ENCODE results near the gene RNF220. TPM values are rescaled to one million over a fixed set of nuclear protein-coding genes. Genes with fewer than 3 reads are reported as not detected.

The RNF220 gene
- total RNA-seq, 1 donor from 2014 or later, result 47.1 TPM

DNA sequence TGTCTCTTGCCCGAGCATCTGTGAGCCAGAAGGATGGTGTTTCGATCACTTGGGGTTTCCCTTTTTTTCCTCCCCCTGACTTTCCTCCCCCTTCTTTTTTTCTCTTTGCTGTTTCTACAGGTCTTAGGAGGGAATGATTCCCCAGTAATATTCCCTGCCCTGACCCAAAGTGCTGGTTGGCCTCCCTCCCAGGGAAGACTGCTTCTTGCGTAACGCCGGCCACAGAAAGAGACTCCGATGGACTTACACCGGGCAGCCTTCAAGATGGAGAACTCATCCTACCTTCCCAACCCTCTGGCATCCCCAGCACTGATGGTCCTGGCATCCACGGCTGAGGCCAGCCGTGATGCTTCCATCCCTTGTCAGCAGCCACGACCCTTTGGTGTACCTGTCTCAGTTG is 6.8 kb downstream of the RNF220 start:
- H3K4me3 Mint-ChIP-seq (ENCODE audit: unreplicated experiment), result no peak overlapping the region
- H3K36me3 ChIP-seq (ENCODE audit: insufficient read depth, low read length), result no peaks in the 10 kb centered on the region
- FAIRE-seq, result no peak
- H3K27ac Mint-ChIP-seq (ENCODE audit: unreplicated experiment), result no peak overlapping the region
- H3K9me3 ChIP-seq (ENCODE audit: insufficient read depth, low read depth, low read length), result no peaks in the 10 kb centered on the region
- H3K4me1 Mint-ChIP-seq (ENCODE audit: low read depth, unreplicated experiment), result peaks cover 7% of the 10 kb centered on the region
- DNase-seq (ENCODE audit: low read depth), result no peak
- no peak overlapping the region for H3K27ac ChIP-seq (ENCODE audit: low read depth, low read length)
- H3K79me2 ChIP-seq (ENCODE audit: insufficient read depth, low read length), result peaks cover 2% of the 10 kb centered on the region
- no peaks in the 10 kb centered on the region for H3K9me3 Mint-ChIP-seq (ENCODE audit: unreplicated experiment)
- TF ChIP-seq EZH2 (IDR thresholded peaks at IDR 0.05; ENCODE audit: insufficient read depth, low read length), result no peak
- TF ChIP-seq, protein P1, sequence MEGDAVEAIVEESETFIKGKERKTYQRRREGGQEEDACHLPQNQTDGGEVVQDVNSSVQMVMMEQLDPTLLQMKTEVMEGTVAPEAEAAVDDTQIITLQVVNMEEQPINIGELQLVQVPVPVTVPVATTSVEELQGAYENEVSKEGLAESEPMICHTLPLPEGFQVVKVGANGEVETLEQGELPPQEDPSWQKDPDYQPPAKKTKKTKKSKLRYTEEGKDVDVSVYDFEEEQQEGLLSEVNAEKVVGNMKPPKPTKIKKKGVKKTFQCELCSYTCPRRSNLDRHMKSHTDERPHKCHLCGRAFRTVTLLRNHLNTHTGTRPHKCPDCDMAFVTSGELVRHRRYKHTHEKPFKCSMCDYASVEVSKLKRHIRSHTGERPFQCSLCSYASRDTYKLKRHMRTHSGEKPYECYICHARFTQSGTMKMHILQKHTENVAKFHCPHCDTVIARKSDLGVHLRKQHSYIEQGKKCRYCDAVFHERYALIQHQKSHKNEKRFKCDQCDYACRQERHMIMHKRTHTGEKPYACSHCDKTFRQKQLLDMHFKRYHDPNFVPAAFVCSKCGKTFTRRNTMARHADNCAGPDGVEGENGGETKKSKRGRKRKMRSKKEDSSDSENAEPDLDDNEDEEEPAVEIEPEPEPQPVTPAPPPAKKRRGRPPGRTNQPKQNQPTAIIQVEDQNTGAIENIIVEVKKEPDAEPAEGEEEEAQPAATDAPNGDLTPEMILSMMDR (IDR thresholded peaks at IDR 0.05; ENCODE audit: insufficient read depth, low read depth, low read length), result no peak
- H3K27me3 Mint-ChIP-seq (ENCODE audit: low read depth, unreplicated experiment), result peaks cover 32% of the 10 kb centered on the region
- H3K4me3 ChIP-seq (ENCODE audit: insufficient read depth, low read depth, low read length), result no peak overlapping the region
- H3K4me2 ChIP-seq (ENCODE audit: low read length), result no peak overlapping the region
- H4K20me1 ChIP-seq (ENCODE audit: insufficient read depth, low read length), result peaks cover 15% of the 10 kb centered on the region
- H3K27me3 ChIP-seq (ENCODE audit: insufficient read depth, low read length), result peaks cover 96% of the 10 kb centered on the region
- no peaks in the 10 kb centered on the region for H3K4me1 ChIP-seq (ENCODE audit: insufficient read depth, low read length)
- H3K9ac ChIP-seq (ENCODE audit: low read length), result no peak overlapping the region
- peaks cover 6% of the 10 kb centered on the region for H3K36me3 Mint-ChIP-seq (ENCODE audit: low read depth, unreplicated experiment)
- H2AFZ ChIP-seq (ENCODE audit: low read depth, low read length), result no peak overlapping the region

DNA sequence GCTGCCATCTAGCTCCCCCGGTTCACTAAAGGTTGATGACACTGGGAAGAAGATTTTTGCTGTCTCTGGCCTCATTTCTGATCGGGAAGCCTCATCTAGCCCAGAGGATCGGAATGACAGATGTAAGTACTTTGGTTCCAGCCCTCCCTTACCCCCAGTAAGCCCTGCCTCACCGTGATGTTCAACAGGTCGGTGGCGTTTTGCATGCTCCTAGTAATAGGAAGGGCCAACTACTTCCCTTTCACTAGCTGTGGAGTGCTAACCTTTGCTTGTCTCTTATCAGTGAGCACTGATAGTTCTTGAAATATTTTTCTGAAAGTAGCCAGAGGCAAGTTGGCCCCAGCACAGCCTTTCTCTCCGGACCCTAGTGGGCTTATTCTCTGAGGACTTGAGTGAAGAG is 7.5 kb downstream of the RNF220 start:
- Mint-ChIP-seq H3K36me3 (ENCODE audit: low read depth, unreplicated experiment) (peaks cover 6% of the 10 kb centered on the region), H3K27me3 (ENCODE audit: low read depth, unreplicated experiment) (peaks cover 36% of the 10 kb centered on the region), H3K4me3 (ENCODE audit: unreplicated experiment) (no peak overlapping the region), H3K4me1 (ENCODE audit: low read depth, unreplicated experiment) (peaks cover 7% of the 10 kb centered on the region), H3K27ac (ENCODE audit: unreplicated experiment) (no peak overlapping the region), H3K9me3 (ENCODE audit: unreplicated experiment) (no peaks in the 10 kb centered on the region)
- no peak for FAIRE-seq
- Histone ChIP-seq H3K27me3 (ENCODE audit: insufficient read depth, low read length) (peaks cover 93% of the 10 kb centered on the region), H3K9me3 (ENCODE audit: insufficient read depth, low read depth, low read length) (no peaks in the 10 kb centered on the region), H3K4me1 (ENCODE audit: insufficient read depth, low read length) (no peaks in the 10 kb centered on the region), H4K20me1 (ENCODE audit: insufficient read depth, low read length) (peaks cover 15% of the 10 kb centered on the region), H3K4me2 (ENCODE audit: low read length) (no peak overlapping the region), H3K36me3 (ENCODE audit: insufficient read depth, low read length) (no peaks in the 10 kb centered on the region), H2AFZ (ENCODE audit: low read depth, low read length) (no peak overlapping the region), H3K9ac (ENCODE audit: low read length) (no peak overlapping the region), H3K4me3 (ENCODE audit: insufficient read depth, low read depth, low read length) (no peak overlapping the region), H3K79me2 (ENCODE audit: insufficient read depth, low read length) (peaks cover 2% of the 10 kb centered on the region), H3K27ac (ENCODE audit: low read depth, low read length) (no peak overlapping the region)
- TF ChIP-seq EZH2 (IDR thresholded peaks at IDR 0.05; ENCODE audit: insufficient read depth, low read length), result no peak
- TF ChIP-seq, protein P1 (IDR thresholded peaks at IDR 0.05; ENCODE audit: insufficient read depth, low read depth, low read length), result no peak
- no peak for DNase-seq (ENCODE audit: low read depth)

DNA sequence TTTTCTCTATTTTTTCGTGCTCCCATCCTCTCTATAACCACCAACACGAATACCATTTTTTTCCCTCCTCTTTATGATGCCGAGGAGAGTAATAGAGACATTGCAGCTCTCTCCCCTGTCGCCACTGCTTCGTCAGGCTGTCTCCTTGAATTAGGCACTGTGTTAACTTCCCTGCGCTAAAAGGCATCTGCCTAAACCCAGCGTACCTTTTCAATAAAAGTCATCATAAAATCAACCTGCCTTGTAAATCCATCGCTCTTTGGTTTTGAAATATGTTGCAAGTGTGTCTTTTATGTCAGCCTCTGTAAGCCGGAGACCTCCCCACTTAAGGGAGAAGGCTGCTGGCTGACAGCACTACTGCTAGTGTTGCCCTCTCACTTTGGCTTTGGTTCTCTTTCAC is 8.7 kb downstream of the RNF220 start:
- Mint-ChIP-seq H3K4me3 (ENCODE audit: unreplicated experiment) (no peak overlapping the region), H3K36me3 (ENCODE audit: low read depth, unreplicated experiment) (peaks cover 6% of the 10 kb centered on the region), H3K4me1 (ENCODE audit: low read depth, unreplicated experiment) (peaks cover 4% of the 10 kb centered on the region), H3K27me3 (ENCODE audit: low read depth, unreplicated experiment) (peaks cover 29% of the 10 kb centered on the region), H3K27ac (ENCODE audit: unreplicated experiment) (no peak overlapping the region), H3K9me3 (ENCODE audit: unreplicated experiment) (no peaks in the 10 kb centered on the region)
- Histone ChIP-seq H3K27me3 (ENCODE audit: insufficient read depth, low read length) (peaks cover 89% of the 10 kb centered on the region), H3K4me3 (ENCODE audit: insufficient read depth, low read depth, low read length) (no peak overlapping the region), H3K9me3 (ENCODE audit: insufficient read depth, low read depth, low read length) (no peaks in the 10 kb centered on the region), H3K36me3 (ENCODE audit: insufficient read depth, low read length) (no peaks in the 10 kb centered on the region), H3K9ac (ENCODE audit: low read length) (no peak overlapping the region), H3K4me2 (ENCODE audit: low read length) (no peak overlapping the region), H3K4me1 (ENCODE audit: insufficient read depth, low read length) (peaks cover 3% of the 10 kb centered on the region), H4K20me1 (ENCODE audit: insufficient read depth, low read length) (peaks cover 7% of the 10 kb centered on the region), H3K79me2 (ENCODE audit: insufficient read depth, low read length) (peaks cover 2% of the 10 kb centered on the region), H2AFZ (ENCODE audit: low read depth, low read length) (no peak overlapping the region), H3K27ac (ENCODE audit: low read depth, low read length) (no peak overlapping the region)
- FAIRE-seq (no peak), DNase-seq (ENCODE audit: low read depth) (no peak)
- TF ChIP-seq, protein P1 (IDR thresholded peaks at IDR 0.05; ENCODE audit: insufficient read depth, low read depth, low read length), result no peak
- TF ChIP-seq EZH2 (IDR thresholded peaks at IDR 0.05; ENCODE audit: insufficient read depth, low read length), result no peak

All from astrocyte (in vitro differentiated cells and primary cell).